HepG2 (cell line): ENCODE results near the gene VPS50. TPM values are rescaled to one million over a fixed set of nuclear protein-coding genes. Genes with fewer than 3 reads are reported as not detected.

ENCODE experiments used
- ATAC-seq: fragments of 200-7000 bp; cut with Tn5 transposase; 3 replicates; pipeline ENCODE4 v1.9.1; 2020; ENCODE audit warnings: mild to moderate bottlenecking, moderate library complexity
- BruUV-seq: library from RNA; stranded (reverse); fragments of 400-500 nt; replicated peaks from 2 replicates; lab custom pipeline; 2021; lab: Mats Ljungman, UMichigan
- CTCF ChIA-PET: fragments of 300-600 bp; formaldehyde crosslinking; extraction: SDS; loops from one replicate; lab custom pipeline; 2021; ENCODE audit warnings: low total read pairs, inconsistent platforms, low intra/inter-chr PET ratio; lab: Yijun Ruan, JAX
- POLR2A ChIA-PET: fragments of 350-600 bp; sonication (Branson Sonifier 250); formaldehyde crosslinking; loops from one replicate; lab custom pipeline; 2020; ENCODE audit warnings: antibody characterized with exemption, inconsistent platforms; lab: Yijun Ruan, JAX
- DNase-seq: peaks from one replicate; pipeline ENCODE4 v3.0.0-alpha.2; 2015; ENCODE audit warnings: low spot score
- FAIRE-seq: peaks from 3 replicates; lab custom pipeline; 2011; peaks lifted over from hg19 to GRCh38; lab: Jason Lieb, UNC
- H2AFZ ChIP-seq: one replicate; pipeline ENCODE4 v1.6.1; 2011; ENCODE audit warnings: low read length, inconsistent platforms
- H3K27ac ChIP-seq: fragments of 300-600 bp; 3 replicates; pipeline ENCODE4 v1.8.0; 2011; ENCODE audit warnings: mixed run types, mild to moderate bottlenecking, mixed read lengths, low read length, inconsistent platforms; ENCODE audit not compliant: insufficient read depth; ENCODE audit errors: extremely low read length
- H3K27me3 ChIP-seq, 2 experiments: fragments of 200-600 bp in 1 of 2; 2 replicates in 1 of 2; 3 replicates in 1 of 2; pipeline versions ENCODE4 v1.6.0 to v1.8.0; 2011; ENCODE audit warnings: low read length in 2 of 2, mild to moderate bottlenecking in 2 of 2, moderate library complexity in 2 of 2, inconsistent platforms in 1 of 2; ENCODE audit not compliant: insufficient read depth in 2 of 2, control insufficient read depth in 1 of 2
- H3K36me3 ChIP-seq, 2 experiments: fragments of 200-600 bp in 1 of 2; replicated peaks in 1 of 2; 2 replicates in 1 of 2; 3 replicates in 1 of 2; pipeline versions ENCODE4 v1.5.1 to v1.8.0; 2011; ENCODE audit warnings: low read length in 2 of 2, inconsistent platforms in 1 of 2; ENCODE audit not compliant: insufficient read depth in 2 of 2, control insufficient read depth in 1 of 2
- H3K4me1 ChIP-seq: 2 replicates; pipeline ENCODE4 v1.5.1; 2012; ENCODE audit warnings: low read length, inconsistent platforms; ENCODE audit not compliant: insufficient read depth
- H3K4me2 ChIP-seq: 2 replicates; pipeline ENCODE4 v1.6.0; 2011; ENCODE audit warnings: low read depth, low read length, inconsistent platforms
- H3K4me3 ChIP-seq, 3 experiments: fragments of 200-600 bp in 1 of 3; sonication (generic), shearing (Covaris generic) in 1 of 3; replicated peaks in 1 of 3; 2 replicates each; pipeline ENCODE4 v1.5.1; 2011 to 2016; ENCODE audit warnings: low read length in 3 of 3, inconsistent platforms in 2 of 3, low read depth in 2 of 3, mild to moderate bottlenecking in 2 of 3, control low read depth in 1 of 3, mixed read lengths in 1 of 3; ENCODE audit not compliant: insufficient read depth in 1 of 3
- H3K79me2 ChIP-seq: one replicate; pipeline ENCODE4 v1.6.1; 2011; ENCODE audit warnings: low read length, inconsistent platforms; ENCODE audit not compliant: insufficient read depth
- H3K9ac ChIP-seq: 2 replicates; pipeline ENCODE4 v1.6.0; 2011; ENCODE audit warnings: mild to moderate bottlenecking, low read depth, low read length, inconsistent platforms; ENCODE audit not compliant: insufficient read depth
- H3K9me3 ChIP-seq: 2 replicates; pipeline ENCODE4 v1.5.1; 2012; ENCODE audit warnings: mild to moderate bottlenecking, low read length
- H4K20me1 ChIP-seq: 2 replicates; pipeline ENCODE4 v1.6.0; 2011; ENCODE audit warnings: inconsistent platforms, mild to moderate bottlenecking, low read length, moderate library complexity; ENCODE audit not compliant: insufficient read depth
- GZF1 ChIP-seq: sonication (generic); formaldehyde crosslinking; IDR thresholded peaks from 2 replicates; pipeline ENCODE4 v1.5.1; 2020; ENCODE audit warnings: mild to moderate bottlenecking, missing genetic modification reagents
- HIVEP1 ChIP-seq: sonication (generic); formaldehyde crosslinking; IDR thresholded peaks from 2 replicates; pipeline ENCODE4 v1.4.0; 2020; ENCODE audit warnings: mild to moderate bottlenecking, missing genetic modification reagents
- HMGA1 ChIP-seq: sonication (generic); formaldehyde crosslinking; conservative IDR thresholded peaks from 2 replicates; pipeline ENCODE4 v1.4.0; 2020; ENCODE audit warnings: missing genetic modification reagents
- MAFF ChIP-seq: IDR thresholded peaks from 2 replicates; pipeline ENCODE4 v1.6.1; 2011; ENCODE audit warnings: low read depth, low read length, improper control_type of control experiment
- MAFK ChIP-seq, 2 experiments: IDR thresholded peaks in 1 of 2; conservative IDR thresholded peaks in 1 of 2; 2 replicates each; pipeline ENCODE4 v1.6.1; 2011; ENCODE audit warnings: improper control_type of control experiment in 2 of 2, low read length in 2 of 2
- NR2C2 ChIP-seq: sonication (generic); formaldehyde crosslinking; IDR thresholded peaks from 2 replicates; pipeline ENCODE4 v1.4.0; 2020; ENCODE audit warnings: missing genetic modification reagents, mild to moderate bottlenecking, moderate library complexity, borderline replicate concordance
- SIN3B ChIP-seq: fragments of 150-350 bp; IDR thresholded peaks from 2 replicates; pipeline ENCODE4 v1.6.1; 2014; ENCODE audit warnings: low read length
- THRA ChIP-seq: sonication (generic); formaldehyde crosslinking; IDR thresholded peaks from 2 replicates; pipeline ENCODE4 v1.4.0; 2020; ENCODE audit warnings: missing genetic modification reagents, borderline replicate concordance
- TRIM24 ChIP-seq: sonication (generic); formaldehyde crosslinking; IDR thresholded peaks from 2 replicates; pipeline ENCODE4 v1.8.0; 2022; ENCODE audit warnings: mild to moderate bottlenecking, missing genetic modification reagents
- ZNF329 ChIP-seq: sonication (generic); formaldehyde crosslinking; IDR thresholded peaks from 2 replicates; pipeline ENCODE4 v1.9.0; 2021; ENCODE audit warnings: low read depth, mild to moderate bottlenecking, missing genetic modification reagents
- ZNF383 ChIP-seq: sonication (generic); formaldehyde crosslinking; IDR thresholded peaks from 2 replicates; pipeline ENCODE4 v1.4.0; 2020; ENCODE audit warnings: missing genetic modification reagents, mild to moderate bottlenecking, borderline replicate concordance
- ZNF670 ChIP-seq: sonication (generic); formaldehyde crosslinking; IDR thresholded peaks from 2 replicates; pipeline ENCODE4 v1.8.0; 2022; ENCODE audit warnings: mild to moderate bottlenecking, missing genetic modification reagents, borderline replicate concordance
- WGBS: methylation state at CpG from one replicate; pipeline ENCODE4 v1.1.6; 2017; ENCODE audit warnings: low lambda C conversion rate; 5-methylcytosine and 5-hydroxymethylcytosine counted together
- in situ Hi-C: cut with HindIII; loops from 2 replicates; pipeline ENCODE4 v1.10.0; 2017; ENCODE audit warnings: low pct_unique_long_range_greater_than_20kb; ENCODE audit not compliant: extremely low pct_ligation_motif_present
- intact Hi-C: fragments of 100-400 bp; cut with micrococcal nuclease; formaldehyde crosslinking; loops from one replicate; pipeline ENCODE4 v1.10.0; 2022; ENCODE audit not compliant: unreplicated experiment
- polyA plus RNA-seq, 8 experiments: library from polyadenylated mRNA; depleted of rRNA in 3 of 8; stranded (reverse) in 7 of 8; unstranded in 1 of 8; fragments of >200 nt; fragmentation: Illumina TruSeq in 4 of 8; extraction: Trizol in 4 of 8; gene quantifications; 2 replicates each; pipeline versions ENCODE4 v1.2.1 to v1.2.3, GENCODE V29; 2011 to 2016; ENCODE audit warnings: low read depth in 4 of 8, missing spikeins in 1 of 8, mixed read lengths in 1 of 8; ENCODE audit not compliant: insufficient read depth in 1 of 8
- total RNA-seq, 5 experiments: library from RNA; depleted of rRNA; stranded (reverse); fragments of >200 nt; fragmentation: Illumina TruSeq; extraction: Trizol; gene quantifications; 2 replicates each; pipeline ENCODE4 v1.2.3, GENCODE V29; 2016; ENCODE audit warnings: low read depth in 1 of 5
- TF ChIP-seq, protein P1 (sequence below): sonication (generic); formaldehyde crosslinking; IDR thresholded peaks from 2 replicates; pipeline ENCODE4 v1.9.0; 2022; ENCODE audit warnings: missing genetic modification reagents, mild to moderate bottlenecking, borderline replicate concordance
- TF ChIP-seq, protein P2 (sequence below): sonication (generic); formaldehyde crosslinking; IDR thresholded peaks from 2 replicates; pipeline ENCODE4 v1.5.0; 2020; ENCODE audit warnings: mild to moderate bottlenecking, missing genetic modification reagents

Gene VPS50
- total and polyA plus RNA-seq, 2 of the 13 experiments (the other 11 are each of a cell fraction or from before 2014, with no cell fraction given) = 10.3 to 20.4 TPM

GRCh38 chr7:93354815-93355214, 122.6 kb downstream of the VPS50 start:
- Histone ChIP-seq H3K79me2 (no peaks in the 10 kb centered on the region), H3K4me2 (no peak overlapping the region), H2AFZ (no peak overlapping the region), H3K36me3 (no peaks in the 10 kb centered on the region), H4K20me1 (no peaks in the 10 kb centered on the region), H3K27me3 (no peaks in the 10 kb centered on the region), H3K4me1 (no peaks in the 10 kb centered on the region), H3K4me3 (no peak overlapping the region), H3K9me3 (no peaks in the 10 kb centered on the region), H3K27ac (no peak overlapping the region), H3K9ac (no peak overlapping the region)
- 93% methylated on average over 4 of the region's 4 CpGs for WGBS
- DNase-seq = no peak
- in situ Hi-C loops (no loop called here), intact Hi-C loops (no loop called here)
- no TSS peak for BruUV-seq
- POLR2A ChIA-PET = no interaction called here
- CTCF ChIA-PET = no interaction called here
- TF ChIP-seq MAFF (peak; percentile 74), MAFK (conservative IDR thresholded peaks at IDR 0.05 in 1 of 2, IDR thresholded peaks at IDR 0.05 in 1 of 2; ENCODE audit: low read length in 2 of 2) (peak; percentile 67 to 89; a peak in 3 of 4 replicates), SIN3B (no peak)
- no peak for ATAC-seq
- no peak for FAIRE-seq

GRCh38 chr7:93359520-93360198, 127.5 kb downstream of the VPS50 start:
- DNase-seq (no peak), ATAC-seq (no peak), FAIRE-seq (no peak)
- no TSS peak for BruUV-seq
- WGBS = 100% methylated on average over 2 of the region's 2 CpGs
- no peak overlapping the region for H3K9ac ChIP-seq
- H2AFZ ChIP-seq = no peak overlapping the region
- peaks cover 2% of the 10 kb centered on the region for H3K4me1 ChIP-seq
- no peak overlapping the region for H3K27ac ChIP-seq
- ChIA-PET CTCF (no interaction called here), POLR2A (no interaction called here)
- no peak overlapping the region for H3K4me3 ChIP-seq
- no peaks in the 10 kb centered on the region for H3K27me3 ChIP-seq
- no peak overlapping the region for H3K4me2 ChIP-seq
- in situ Hi-C loops (no loop called here), intact Hi-C loops (no loop called here)
- no peaks in the 10 kb centered on the region for H3K9me3 ChIP-seq
- no peaks in the 10 kb centered on the region for H3K79me2 ChIP-seq
- no peaks in the 10 kb centered on the region for H4K20me1 ChIP-seq
- H3K36me3 ChIP-seq = no peaks in the 10 kb centered on the region
- no peak for TF ChIP-seq THRA (CRISPR knock-in tag)
- TF ChIP-seq, protein P1, sequence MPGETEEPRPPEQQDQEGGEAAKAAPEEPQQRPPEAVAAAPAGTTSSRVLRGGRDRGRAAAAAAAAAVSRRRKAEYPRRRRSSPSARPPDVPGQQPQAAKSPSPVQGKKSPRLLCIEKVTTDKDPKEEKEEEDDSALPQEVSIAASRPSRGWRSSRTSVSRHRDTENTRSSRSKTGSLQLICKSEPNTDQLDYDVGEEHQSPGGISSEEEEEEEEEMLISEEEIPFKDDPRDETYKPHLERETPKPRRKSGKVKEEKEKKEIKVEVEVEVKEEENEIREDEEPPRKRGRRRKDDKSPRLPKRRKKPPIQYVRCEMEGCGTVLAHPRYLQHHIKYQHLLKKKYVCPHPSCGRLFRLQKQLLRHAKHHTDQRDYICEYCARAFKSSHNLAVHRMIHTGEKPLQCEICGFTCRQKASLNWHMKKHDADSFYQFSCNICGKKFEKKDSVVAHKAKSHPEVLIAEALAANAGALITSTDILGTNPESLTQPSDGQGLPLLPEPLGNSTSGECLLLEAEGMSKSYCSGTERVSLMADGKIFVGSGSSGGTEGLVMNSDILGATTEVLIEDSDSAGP (CRISPR knock-in tag) = no peak
- TF ChIP-seq TRIM24 (CRISPR knock-in tag) = no peak
- TF ChIP-seq GZF1 (CRISPR knock-in tag) = no peak
- no peak for TF ChIP-seq HMGA1
- TF ChIP-seq ZNF383 (CRISPR knock-in tag) = no peak
- no peak for TF ChIP-seq HIVEP1 (CRISPR knock-in tag)
- no peak for TF ChIP-seq NR2C2 (CRISPR knock-in tag)
- no peak for TF ChIP-seq MAFF
- TF ChIP-seq, protein P2, sequence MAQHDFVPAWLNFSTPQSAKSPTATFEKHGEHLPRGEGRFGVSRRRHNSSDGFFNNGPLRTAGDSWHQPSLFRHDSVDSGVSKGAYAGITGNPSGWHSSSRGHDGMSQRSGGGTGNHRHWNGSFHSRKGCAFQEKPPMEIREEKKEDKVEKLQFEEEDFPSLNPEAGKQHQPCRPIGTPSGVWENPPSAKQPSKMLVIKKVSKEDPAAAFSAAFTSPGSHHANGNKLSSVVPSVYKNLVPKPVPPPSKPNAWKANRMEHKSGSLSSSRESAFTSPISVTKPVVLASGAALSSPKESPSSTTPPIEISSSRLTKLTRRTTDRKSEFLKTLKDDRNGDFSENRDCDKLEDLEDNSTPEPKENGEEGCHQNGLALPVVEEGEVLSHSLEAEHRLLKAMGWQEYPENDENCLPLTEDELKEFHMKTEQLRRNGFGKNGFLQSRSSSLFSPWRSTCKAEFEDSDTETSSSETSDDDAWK (CRISPR knock-in tag) = no peak
- TF ChIP-seq ZNF329 (CRISPR knock-in tag) = no peak
- no peak for TF ChIP-seq ZNF670 (CRISPR knock-in tag)
